EL (cell line): Measurements from ENCODE around the gene C1orf21.

Experiments used
- DNase-seq: peaks from one replicate; pipeline ENCODE4 v3.0.0-alpha.2; 2016

C1orf21 gene

DNA sequence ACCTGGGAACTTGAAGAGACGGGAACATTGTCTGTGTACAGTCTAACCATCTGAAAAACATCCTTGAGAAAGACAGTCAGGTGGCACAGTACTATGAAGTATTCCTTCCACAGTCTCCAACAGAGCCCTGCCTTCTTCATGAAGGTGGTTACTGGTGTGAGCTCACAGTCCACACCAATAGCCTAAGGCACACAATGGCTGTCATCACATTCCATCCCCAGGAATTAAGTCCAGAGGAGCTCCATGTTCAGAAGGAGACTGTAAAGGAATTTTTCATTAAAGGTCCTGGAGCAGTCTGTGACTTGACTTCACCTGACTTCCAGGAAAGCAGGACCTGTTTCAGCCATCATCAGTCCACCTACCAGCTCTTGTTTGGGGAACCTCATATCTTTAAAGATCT, 180.2 kb downstream of the C1orf21 start:
- peak; percentile 51 for DNase-seq

DNA sequence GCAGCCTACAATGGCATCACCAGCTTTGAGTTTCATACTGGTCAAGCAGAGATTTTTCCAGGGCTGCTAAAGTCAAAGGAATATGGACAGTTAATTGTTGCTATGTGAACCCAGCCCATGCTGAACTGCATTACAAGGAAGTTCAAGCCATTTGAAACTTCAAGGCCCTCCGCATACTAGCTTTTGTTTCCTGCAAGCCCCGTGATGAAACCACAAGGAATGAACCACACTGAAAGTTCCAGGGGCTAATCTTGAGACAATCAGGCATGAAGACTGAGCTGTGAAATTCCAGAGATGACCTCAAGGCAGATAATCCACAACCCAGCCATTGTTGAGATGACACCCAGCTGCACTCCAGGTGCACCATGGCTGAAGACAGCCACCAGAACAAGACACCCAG, 180.8 kb downstream of the C1orf21 start:
- peak; percentile 63 for DNase-seq

DNA sequence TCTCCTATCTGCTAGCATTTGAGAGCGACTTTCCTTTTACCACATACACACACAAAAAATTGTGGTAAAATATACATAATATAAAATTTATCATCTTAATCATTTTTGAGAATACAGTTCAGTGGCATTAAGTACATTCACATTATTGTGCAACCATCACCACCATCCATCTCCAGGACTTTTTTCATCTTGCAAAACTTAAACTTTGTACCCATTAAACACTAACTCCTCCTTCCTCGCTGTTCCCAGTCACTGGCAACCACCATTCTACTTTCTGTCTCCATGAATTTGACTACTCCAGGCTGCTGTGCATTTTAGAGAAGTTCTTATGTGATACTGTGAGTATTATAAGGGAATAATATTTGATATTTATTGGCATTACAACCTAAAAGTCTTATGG, 181.3 kb downstream of the C1orf21 start:
- no peak for DNase-seq

DNA sequence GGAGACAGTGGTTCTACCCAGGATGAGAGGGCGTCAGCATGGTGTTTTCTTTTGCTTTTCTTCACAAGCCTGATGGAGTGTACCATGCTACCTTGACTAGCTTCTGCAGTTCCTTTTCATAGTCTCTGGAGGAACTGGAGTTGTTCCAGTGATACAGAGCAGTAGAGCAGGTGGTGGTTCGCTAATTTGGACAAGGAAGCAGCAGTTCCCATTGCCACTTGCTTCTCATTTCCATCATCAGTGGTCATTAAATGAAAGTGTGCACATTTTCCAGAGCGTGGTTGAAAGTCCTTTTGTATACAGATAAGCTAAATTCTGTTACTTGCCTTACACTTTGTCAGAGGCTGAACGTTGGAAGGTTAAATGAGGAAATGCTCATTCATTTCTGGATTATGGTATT, 182.3 kb downstream of the C1orf21 start:
- no peak for DNase-seq

DNA sequence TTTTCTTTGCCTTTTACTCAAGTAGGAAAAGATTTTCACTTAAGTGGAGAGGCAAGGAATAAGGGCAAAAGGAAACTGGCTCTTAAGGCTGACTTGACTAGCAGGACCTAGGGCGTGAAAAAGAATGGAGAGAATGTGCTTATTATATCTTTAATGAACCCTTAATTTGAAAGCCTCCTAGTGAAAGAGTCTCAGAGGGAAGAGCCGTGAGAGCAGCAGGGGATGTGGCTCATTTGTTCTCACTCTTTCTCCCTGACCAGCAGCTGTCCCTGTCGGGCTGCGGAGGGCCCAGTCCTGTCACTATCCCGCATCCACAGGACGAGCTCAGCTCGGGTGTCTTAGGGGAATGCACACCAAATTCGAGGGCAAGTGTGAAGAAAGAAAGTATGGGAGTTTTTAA, 187.8 kb downstream of the C1orf21 start:
- DNase-seq, result no peak

- DNase-seq, result no peak
These were observed 190.0 kb downstream of the C1orf21 start for GRCh38 chr1:184576822-184577221.

GRCh38 chr1:184577319-184577718, 190.5 kb downstream of the C1orf21 start:
- no peak for DNase-seq

DNA sequence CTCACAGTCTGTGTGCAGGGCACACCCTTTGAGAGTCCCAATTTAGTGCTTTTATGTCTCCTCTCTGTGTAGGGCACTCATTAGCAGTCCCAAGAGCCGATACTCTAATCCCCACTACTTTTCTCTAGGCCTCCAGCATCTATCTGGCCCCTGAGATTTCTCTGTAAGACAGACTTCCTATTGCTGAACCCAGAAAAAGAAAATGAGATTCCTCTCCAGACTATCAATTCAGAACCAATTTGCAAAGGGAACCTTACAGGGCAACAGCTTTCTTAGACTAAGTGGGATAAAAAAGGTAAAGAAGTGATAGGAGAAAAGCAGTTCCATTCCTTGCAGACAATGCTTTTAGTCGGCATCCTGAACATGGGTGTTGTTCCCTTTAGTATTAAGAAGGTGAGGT, 195.6 kb downstream of the C1orf21 start:
- DNase-seq, result no peak

DNA sequence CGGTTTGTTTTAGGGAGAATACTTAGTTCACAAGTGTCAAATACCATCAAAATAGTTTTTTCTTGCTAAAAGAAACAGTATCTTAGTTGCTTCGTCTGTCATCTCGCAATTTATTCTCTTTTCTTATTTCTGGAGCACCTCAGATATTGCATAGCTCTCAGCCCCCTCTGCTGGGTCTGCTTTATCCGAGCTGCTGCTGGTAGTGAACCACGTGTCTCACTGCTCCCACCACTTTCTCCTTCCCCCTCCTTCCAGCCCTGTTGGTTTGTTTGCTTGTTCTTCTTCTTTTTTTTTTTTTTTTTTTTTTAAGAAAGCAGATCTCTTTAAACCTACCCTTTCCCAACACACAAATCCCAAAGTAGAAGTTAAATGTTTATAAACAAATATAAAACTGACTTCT, 197.0 kb downstream of the C1orf21 start:
- no peak for DNase-seq

- DNase-seq, result no peak
These were observed 201.9 kb downstream of the C1orf21 start for GRCh38 chr1:184588701-184589100.

- no peak for DNase-seq
These were observed 203.4 kb downstream of the C1orf21 start for GRCh38 chr1:184590163-184590750.

- peak; percentile 13 for DNase-seq
These were observed 206.8 kb downstream of the C1orf21 start for GRCh38 chr1:184593597-184593996.

DNA sequence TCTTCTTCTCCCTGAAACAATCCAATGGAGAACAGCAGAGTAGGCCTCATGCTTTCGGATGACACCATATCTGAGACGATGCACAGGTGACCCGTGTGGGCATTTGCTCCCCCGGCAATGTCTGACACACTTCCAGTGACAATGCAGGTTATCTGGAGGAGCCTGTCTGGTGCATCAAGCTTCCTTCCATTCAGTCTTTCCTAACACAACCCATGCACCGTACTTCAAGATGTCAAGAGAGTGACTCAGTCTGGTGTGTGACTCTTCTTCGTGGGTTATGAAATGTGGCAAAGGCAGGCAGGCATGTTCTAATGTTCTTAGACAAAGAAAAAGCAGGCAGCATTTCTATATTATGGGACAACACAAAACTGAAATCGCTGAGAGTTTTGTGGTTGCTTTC, 208.8 kb downstream of the C1orf21 start:
- DNase-seq, result peak; percentile 53

DNA sequence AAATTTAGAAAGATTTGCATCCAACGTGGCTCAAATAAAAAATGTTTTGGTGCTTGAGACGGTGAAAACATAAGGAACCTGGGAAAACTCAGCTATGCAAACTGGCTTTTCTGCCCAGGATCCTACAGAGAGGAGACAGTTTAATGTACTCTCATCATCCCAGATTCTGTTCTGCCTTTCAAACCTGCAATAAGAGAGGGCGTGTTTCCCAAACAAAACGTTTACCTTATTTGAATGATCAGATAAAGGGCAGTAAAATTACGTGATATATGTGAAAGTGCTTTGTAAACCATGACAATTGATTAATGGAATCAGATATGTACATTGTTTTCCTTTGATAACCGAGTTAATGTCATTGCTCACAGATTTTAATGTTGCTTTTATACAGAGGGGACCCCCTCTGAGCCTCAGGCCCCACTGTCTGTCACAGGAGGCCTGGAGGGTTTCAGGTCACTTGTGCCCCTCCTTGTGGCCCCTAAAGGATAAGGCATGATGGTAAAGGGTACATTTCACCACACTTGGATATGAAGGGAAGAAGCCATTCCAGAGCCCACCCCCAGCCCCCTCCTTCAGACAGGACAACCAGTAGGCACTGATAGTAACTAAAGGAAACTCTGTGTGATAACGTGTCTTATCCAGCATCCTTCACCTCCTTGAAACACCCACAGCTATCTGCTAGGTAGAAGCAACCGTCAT, 210.3 kb downstream of the C1orf21 start:
- no peak for DNase-seq

- no peak for DNase-seq
These were observed 211.0 kb downstream of the C1orf21 start for GRCh38 chr1:184597650-184598357.

GRCh38 chr1:184598403-184599193, 211.8 kb downstream of the C1orf21 start:
- no peak for DNase-seq

DNA sequence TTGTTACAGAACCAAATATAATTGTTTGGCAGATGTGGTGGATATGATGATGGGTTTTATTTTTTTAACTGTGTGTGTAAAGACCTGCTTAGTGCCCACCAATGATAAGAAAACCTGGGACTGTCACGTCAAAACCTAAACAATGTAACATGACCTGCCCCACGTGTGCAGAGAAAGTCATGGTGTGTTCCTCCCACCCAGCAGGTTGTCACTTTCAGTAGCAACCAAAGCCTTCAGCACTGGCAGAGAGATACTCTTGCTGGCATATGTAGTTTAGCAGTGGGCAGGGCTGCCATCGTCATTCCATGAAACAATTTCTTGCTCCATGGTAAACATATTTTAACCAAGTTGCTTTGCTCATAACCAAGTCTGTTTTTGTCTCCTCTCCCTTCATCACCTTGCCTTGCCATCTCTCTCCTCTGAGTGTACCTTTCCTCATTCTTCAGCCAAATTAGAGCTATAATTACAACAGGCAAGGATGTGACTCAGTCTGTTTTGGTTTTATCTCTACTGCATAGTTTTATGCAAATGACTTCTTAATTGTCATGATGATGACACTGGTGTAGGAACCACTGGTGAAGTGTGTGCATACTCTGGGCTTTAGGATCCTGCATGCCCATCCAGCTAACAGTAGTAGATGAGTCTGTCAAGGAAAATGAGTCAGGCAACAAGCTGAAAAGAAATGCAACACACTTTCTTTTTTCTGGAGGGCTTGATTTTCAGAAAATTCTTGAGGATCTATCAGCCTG, 217.5 kb downstream of the C1orf21 start:
- no peak for DNase-seq

DNA sequence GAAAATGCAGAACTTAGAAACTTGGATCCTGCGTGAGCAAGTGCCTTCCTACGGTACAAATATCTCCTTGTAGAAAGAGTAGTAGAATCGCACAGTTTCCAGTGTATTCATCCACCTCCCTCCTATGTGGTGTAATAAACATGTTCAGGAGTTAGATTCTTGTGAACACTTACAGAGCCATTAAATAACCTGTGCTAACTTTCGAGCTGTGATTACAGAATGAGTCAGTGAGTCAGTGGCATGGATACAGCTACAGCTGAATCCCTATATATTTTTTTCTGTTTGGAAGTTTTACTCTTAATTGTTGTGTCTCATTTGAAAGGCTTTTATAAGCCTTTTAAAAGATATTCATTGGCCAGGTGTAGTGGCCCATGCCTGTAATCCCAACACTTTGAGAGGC, 219.1 kb downstream of the C1orf21 start:
- no peak for DNase-seq

DNA sequence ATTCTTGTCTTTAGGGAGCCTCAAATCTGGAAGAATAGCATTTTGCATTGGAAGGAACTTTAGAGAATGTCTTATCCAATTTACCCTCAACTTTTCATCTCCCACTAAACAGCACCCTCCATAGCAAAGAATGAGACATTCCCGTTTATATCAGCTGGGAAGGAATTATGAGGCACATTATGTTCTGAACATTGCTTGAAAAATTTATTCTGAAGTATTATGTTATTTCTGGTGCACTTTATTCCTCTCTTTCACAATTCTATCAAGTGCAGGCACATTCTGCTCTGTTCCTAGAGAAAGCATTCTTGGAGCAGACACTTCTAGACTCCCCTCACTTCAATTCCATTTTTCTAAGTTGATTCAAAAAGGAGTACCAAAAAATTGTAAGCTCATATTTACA, 220.0 kb downstream of the C1orf21 start:
- DNase-seq, result no peak

GRCh38 chr1:184608581-184608980, 221.8 kb downstream of the C1orf21 start:
- no peak for DNase-seq

DNA sequence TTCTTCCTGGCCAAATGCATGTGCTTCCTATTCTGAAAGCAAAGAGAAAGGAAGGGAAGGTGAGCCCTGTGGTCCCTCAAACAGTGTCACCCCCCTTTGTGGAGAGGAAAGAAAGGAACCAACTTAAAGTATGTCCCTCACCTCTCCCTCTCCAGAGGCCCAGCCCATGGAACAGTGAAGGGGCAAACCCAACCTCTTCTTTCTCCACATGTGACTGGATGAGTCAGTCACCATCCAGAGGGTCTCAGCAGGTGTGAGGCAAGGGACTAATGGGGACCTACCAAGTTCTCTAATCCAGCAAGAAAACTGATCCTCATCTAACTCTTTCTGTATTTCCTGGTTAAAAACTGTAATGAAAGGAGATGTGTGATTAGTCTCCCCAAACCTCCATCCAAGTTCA, 222.2 kb downstream of the C1orf21 start:
- no peak for DNase-seq

DNA sequence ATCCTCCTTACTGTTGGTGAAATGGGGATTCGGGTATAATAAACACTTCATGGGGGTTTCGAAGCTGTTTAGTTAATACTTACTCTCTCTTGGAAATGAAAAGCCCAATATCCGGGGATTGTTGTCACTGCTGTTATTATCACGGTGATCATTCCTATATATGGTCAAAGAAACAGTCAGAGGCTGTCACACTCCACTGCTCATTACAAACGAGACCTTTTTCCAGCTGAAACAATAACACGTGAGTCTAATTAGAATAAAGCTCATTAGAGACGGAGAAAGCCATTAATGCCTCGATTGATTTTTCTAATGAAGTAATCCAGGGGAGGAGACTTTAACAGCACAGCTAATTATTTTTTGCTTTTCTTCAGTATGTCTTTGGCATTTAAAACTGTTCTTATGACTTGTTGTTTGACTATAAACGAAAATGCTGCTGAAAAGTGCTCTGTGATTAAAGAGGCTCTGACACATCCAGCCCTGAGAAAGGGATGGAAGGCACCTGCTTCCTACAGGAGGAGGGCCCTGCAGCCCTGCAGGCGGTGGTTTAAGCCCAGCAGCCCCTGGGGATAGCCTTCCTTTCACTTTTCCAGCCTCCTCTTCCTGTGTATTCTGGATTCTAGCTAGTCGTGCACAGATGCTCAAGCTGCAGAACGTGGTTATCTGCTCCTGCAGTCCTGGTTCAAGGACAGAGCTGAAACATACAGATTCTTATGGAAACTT, 224.2 kb downstream of the C1orf21 start:
- DNase-seq, result no peak
